ENCODE data around the gene SRR. TPM values are rescaled to one million over a fixed set of nuclear protein-coding genes. Genes with fewer than 3 reads are reported as not detected.

Gene SRR
- total RNA-seq, 1 donor from 2014 or later: 16.3 TPM

DNA sequence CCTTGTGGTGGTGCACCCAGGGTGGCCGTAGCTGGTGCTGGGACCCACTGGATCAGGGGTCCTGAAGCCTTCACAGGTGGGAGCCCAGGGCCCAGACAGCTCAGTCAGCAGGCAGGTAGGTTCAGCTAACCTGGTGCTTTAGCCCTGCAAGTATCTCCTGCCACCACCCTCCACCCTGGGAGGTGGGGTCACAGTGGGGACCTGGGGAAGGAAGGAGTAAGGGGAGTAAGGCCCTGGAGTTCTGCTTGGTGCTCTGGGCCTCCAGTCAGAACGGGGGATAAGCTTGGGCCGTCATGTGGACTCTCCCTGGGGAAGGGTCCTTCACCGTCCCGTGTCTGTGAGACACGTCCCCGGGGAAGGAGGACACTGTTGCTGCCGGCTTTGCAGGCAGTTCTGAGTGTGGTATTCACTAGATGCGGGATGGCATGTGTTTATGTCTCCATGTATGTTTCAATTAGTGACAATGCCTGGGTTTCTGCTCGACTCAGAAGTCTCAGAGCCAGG, 54.2 kb downstream of the SRR start:
- Mint-ChIP-seq H3K27me3 (ENCODE audit: unreplicated experiment) (no peaks in the 10 kb centered on the region), H3K36me3 (ENCODE audit: unreplicated experiment) (peaks cover 10% of the 10 kb centered on the region), H3K4me3 (ENCODE audit: unreplicated experiment) (no peak overlapping the region), H3K4me1 (ENCODE audit: unreplicated experiment) (peaks cover 10% of the 10 kb centered on the region), H3K9me3 (ENCODE audit: unreplicated experiment) (no peaks in the 10 kb centered on the region), H3K27ac (ENCODE audit: unreplicated experiment) (no peak overlapping the region)
- DNase-seq (ENCODE audit: extremely low spot score, unreplicated experiment): no peak
- TF ChIP-seq, protein P1, sequence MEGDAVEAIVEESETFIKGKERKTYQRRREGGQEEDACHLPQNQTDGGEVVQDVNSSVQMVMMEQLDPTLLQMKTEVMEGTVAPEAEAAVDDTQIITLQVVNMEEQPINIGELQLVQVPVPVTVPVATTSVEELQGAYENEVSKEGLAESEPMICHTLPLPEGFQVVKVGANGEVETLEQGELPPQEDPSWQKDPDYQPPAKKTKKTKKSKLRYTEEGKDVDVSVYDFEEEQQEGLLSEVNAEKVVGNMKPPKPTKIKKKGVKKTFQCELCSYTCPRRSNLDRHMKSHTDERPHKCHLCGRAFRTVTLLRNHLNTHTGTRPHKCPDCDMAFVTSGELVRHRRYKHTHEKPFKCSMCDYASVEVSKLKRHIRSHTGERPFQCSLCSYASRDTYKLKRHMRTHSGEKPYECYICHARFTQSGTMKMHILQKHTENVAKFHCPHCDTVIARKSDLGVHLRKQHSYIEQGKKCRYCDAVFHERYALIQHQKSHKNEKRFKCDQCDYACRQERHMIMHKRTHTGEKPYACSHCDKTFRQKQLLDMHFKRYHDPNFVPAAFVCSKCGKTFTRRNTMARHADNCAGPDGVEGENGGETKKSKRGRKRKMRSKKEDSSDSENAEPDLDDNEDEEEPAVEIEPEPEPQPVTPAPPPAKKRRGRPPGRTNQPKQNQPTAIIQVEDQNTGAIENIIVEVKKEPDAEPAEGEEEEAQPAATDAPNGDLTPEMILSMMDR (IDR thresholded peaks at IDR 0.05): no peak

DNA sequence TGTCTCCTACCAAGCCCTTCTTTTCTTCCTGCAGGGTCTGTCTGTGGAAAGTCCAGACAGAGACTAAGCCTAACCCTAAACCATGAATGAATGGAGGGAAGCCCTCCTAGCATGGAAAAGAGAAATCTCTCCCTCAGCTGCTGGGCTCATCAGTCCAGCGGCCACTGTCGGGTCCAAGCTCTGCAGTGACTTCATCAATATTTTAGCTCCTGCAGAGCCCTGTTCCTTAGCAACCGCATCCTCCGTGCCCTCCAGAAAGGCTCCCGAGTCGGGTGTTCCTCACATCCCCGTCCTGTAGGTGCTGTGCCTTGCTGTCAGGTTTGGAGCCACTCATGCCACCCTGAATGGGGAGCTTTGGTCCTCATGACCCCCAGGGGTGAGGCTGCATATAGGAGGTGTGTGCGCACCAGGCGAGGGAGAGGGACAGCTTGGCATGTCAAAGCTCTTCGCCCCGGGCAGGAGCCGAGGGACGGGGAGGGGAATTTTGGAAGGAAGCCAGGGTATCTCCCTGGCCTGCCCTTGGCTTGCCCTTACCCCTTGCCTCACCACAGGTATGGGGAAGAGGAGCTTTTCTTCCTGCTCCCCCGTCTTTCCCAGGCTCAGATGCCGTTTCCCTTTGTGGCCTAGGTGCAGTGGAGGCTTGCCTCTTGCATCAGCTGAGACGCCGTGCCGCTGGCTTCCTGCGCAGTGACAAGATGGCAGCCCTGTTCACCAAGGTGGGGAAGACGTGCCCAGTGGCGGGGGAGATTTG, 57.4 kb downstream of the SRR start:
- no peak for DNase-seq (ENCODE audit: extremely low spot score, unreplicated experiment)
- no peak overlapping the region for H3K27ac Mint-ChIP-seq (ENCODE audit: unreplicated experiment)
- H3K4me1 Mint-ChIP-seq (ENCODE audit: unreplicated experiment): peaks cover 10% of the 10 kb centered on the region
- H3K4me3 Mint-ChIP-seq (ENCODE audit: unreplicated experiment): no peak overlapping the region
- H3K36me3 Mint-ChIP-seq (ENCODE audit: unreplicated experiment): peaks cover 13% of the 10 kb centered on the region
- no peaks in the 10 kb centered on the region for H3K9me3 Mint-ChIP-seq (ENCODE audit: unreplicated experiment)
- TF ChIP-seq, protein P1 (IDR thresholded peaks at IDR 0.05): no peak
- H3K27me3 Mint-ChIP-seq (ENCODE audit: unreplicated experiment): no peaks in the 10 kb centered on the region

DNA sequence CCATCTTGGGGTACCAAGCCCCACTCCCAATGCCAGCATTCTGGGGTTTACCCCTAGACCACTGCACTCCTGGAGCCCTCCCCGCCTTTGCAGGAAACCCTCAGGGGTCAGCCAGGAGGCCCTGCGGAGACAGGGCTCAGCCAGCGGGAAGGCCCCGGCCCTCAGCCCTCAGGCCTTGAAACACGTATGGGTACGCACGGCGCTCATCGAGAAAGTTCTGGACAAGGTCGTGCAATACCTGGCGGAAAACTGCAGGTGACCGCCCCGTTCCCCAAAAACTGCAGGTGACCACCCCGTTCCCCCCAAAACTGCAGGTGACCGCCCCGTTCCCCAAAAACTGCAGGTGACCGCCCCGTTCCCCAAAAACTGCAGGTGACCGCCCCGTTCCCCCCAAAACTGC, 58.3 kb downstream of the SRR start:
- peaks cover 13% of the 10 kb centered on the region for H3K36me3 Mint-ChIP-seq (ENCODE audit: unreplicated experiment)
- no peak overlapping the region for H3K4me3 Mint-ChIP-seq (ENCODE audit: unreplicated experiment)
- TF ChIP-seq, protein P1 (IDR thresholded peaks at IDR 0.05): no peak
- no peaks in the 10 kb centered on the region for H3K27me3 Mint-ChIP-seq (ENCODE audit: unreplicated experiment)
- no peak overlapping the region for H3K27ac Mint-ChIP-seq (ENCODE audit: unreplicated experiment)
- peaks cover 10% of the 10 kb centered on the region for H3K4me1 Mint-ChIP-seq (ENCODE audit: unreplicated experiment)
- H3K9me3 Mint-ChIP-seq (ENCODE audit: unreplicated experiment): no peaks in the 10 kb centered on the region
- DNase-seq (ENCODE audit: extremely low spot score, unreplicated experiment): no peak

DNA sequence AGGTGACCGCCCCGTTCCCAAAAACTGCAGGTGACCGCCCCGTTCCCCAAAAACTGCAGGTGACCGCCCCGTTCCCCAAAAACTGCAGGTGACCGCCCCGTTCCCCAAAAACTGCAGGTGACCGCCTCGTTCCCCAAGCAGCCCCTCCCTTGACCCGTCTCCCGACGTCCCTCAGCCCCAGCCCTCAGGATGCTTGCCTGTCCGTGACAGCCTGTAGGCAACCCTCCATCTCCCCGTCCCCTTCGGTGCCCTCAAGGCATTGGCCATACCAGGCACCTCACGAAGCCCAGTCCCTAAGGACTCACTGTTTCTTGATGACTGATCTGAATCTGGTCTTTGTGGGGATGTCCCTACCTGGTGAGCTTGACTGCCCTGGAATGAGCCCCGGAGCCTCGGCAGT, 58.7 kb downstream of the SRR start:
- peaks cover 13% of the 10 kb centered on the region for H3K36me3 Mint-ChIP-seq (ENCODE audit: unreplicated experiment)
- no peak overlapping the region for H3K27ac Mint-ChIP-seq (ENCODE audit: unreplicated experiment)
- H3K4me3 Mint-ChIP-seq (ENCODE audit: unreplicated experiment): no peak overlapping the region

DNA sequence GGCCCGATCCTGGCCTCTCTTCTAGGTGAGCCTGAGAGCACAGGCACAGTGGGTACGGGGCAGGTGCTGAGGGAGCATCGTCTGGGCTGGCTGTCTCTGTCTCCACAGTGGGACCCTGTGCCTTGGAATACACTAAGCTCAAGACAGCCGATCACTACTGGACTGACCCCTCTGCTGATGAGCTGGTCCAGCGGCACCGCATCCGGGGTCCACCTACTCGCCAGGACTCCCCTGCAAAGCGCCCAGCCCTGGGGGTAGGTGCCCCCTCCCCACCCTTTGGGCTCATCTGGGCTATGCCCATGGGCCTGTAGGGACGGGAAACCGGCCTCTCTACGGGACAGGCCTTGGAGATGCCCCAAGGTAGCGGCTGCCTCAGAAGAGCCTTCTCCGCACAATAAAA, 59.1 kb downstream of the SRR start:
- TF ChIP-seq, protein P1 (IDR thresholded peaks at IDR 0.05): no peak
- Mint-ChIP-seq H3K27me3 (ENCODE audit: unreplicated experiment) (no peaks in the 10 kb centered on the region), H3K36me3 (ENCODE audit: unreplicated experiment) (peaks cover 11% of the 10 kb centered on the region), H3K9me3 (ENCODE audit: unreplicated experiment) (no peaks in the 10 kb centered on the region), H3K4me3 (ENCODE audit: unreplicated experiment) (no peak overlapping the region), H3K4me1 (ENCODE audit: unreplicated experiment) (peaks cover 10% of the 10 kb centered on the region), H3K27ac (ENCODE audit: unreplicated experiment) (no peak overlapping the region)
- DNase-seq (ENCODE audit: extremely low spot score, unreplicated experiment): no peak

More for the DNA sequence above, 58.7 kb downstream of the SRR start:
- Mint-ChIP-seq H3K27me3 (ENCODE audit: unreplicated experiment) (no peaks in the 10 kb centered on the region), H3K9me3 (ENCODE audit: unreplicated experiment) (no peaks in the 10 kb centered on the region), H3K4me1 (ENCODE audit: unreplicated experiment) (peaks cover 10% of the 10 kb centered on the region)
- TF ChIP-seq, protein P1 (IDR thresholded peaks at IDR 0.05): no peak
- DNase-seq (ENCODE audit: extremely low spot score, unreplicated experiment): no peak
